ENCODE measurements around the gene TNFRSF21.

The TNFRSF21 gene

GRCh38 chr6:47342824-47343223 lies 33.1 kb upstream of the TNFRSF21 start:
- no peak for TF ChIP-seq CTCF (IDR thresholded peaks at IDR 0.05)

- TF ChIP-seq CTCF (IDR thresholded peaks at IDR 0.05): no peak
Observed at GRCh38 chr6:47337519-47337918, 27.8 kb upstream of the TNFRSF21 start.

GRCh38 chr6:47336334-47336733 lies 26.6 kb upstream of the TNFRSF21 start:
- TF ChIP-seq CTCF (IDR thresholded peaks at IDR 0.05): no peak

GRCh38 chr6:47335466-47335865 lies 25.8 kb upstream of the TNFRSF21 start:
- TF ChIP-seq CTCF (IDR thresholded peaks at IDR 0.05): no peak

- no peak for TF ChIP-seq CTCF (IDR thresholded peaks at IDR 0.05)
Observed at GRCh38 chr6:47334334-47334733, 24.6 kb upstream of the TNFRSF21 start.

GRCh38 chr6:47323887-47324286 lies 14.2 kb upstream of the TNFRSF21 start:
- no peak for TF ChIP-seq CTCF (IDR thresholded peaks at IDR 0.05)

GRCh38 chr6:47323321-47323720 lies 13.6 kb upstream of the TNFRSF21 start:
- no peak for TF ChIP-seq CTCF (IDR thresholded peaks at IDR 0.05)

GRCh38 chr6:47321577-47321976 lies 11.9 kb upstream of the TNFRSF21 start:
- TF ChIP-seq CTCF (IDR thresholded peaks at IDR 0.05): no peak
